HG02571 (cell line): Measurements from ENCODE around the gene RAB8B.

Experiments used
- ATAC-seq: cut with Tn5 transposase; IDR thresholded peaks from one replicate; pipeline ENCODE4 v1.9.1; 2021; ENCODE audit warnings: mild to moderate bottlenecking, moderate library complexity; ENCODE audit not compliant: unreplicated experiment

The RAB8B gene

GRCh38 chr15:63260791-63261190 is 71.4 kb downstream of the RAB8B start:
- no peak for ATAC-seq

- ATAC-seq, result no peak
Measured at GRCh38 chr15:63261311-63261710, 71.9 kb downstream of the RAB8B start.

GRCh38 chr15:63263519-63263918 is 74.1 kb downstream of the RAB8B start:
- no peak for ATAC-seq

- no peak for ATAC-seq
Measured at GRCh38 chr15:63264688-63265293, 75.4 kb downstream of the RAB8B start.

GRCh38 chr15:63274427-63274826 is 85.0 kb downstream of the RAB8B start:
- ATAC-seq, result no peak

- ATAC-seq, result no peak
Measured at GRCh38 chr15:63276342-63277037, 87.1 kb downstream of the RAB8B start.

GRCh38 chr15:63277038-63277892 is 87.9 kb downstream of the RAB8B start, which contains the start of gene APH1B:
APH1B (plus strand) TSS chr15:63277605; CDS start chr15:63277624, 19 bp downstream.
- ATAC-seq, result peak; percentile 67

GRCh38 chr15:63277893-63278456 is 88.6 kb downstream of the RAB8B start:
- no peak for ATAC-seq

- no peak for ATAC-seq
Measured at GRCh38 chr15:63283126-63283525, 93.7 kb downstream of the RAB8B start.

GRCh38 chr15:63284335-63284734 is 94.9 kb downstream of the RAB8B start:
- ATAC-seq, result no peak

- no peak for ATAC-seq
Measured at GRCh38 chr15:63287109-63287508, 97.7 kb downstream of the RAB8B start.

GRCh38 chr15:63288342-63288741 is 98.9 kb downstream of the RAB8B start:
- no peak for ATAC-seq

- no peak for ATAC-seq
Measured at GRCh38 chr15:63288778-63289378, 99.5 kb downstream of the RAB8B start.

GRCh38 chr15:63291507-63291906 is 102.1 kb downstream of the RAB8B start:
- ATAC-seq, result no peak

- no peak for ATAC-seq
Measured at GRCh38 chr15:63292241-63292640, 102.8 kb downstream of the RAB8B start.

GRCh38 chr15:63292771-63293170 is 103.4 kb downstream of the RAB8B start:
- ATAC-seq, result no peak

- no peak for ATAC-seq
Measured at GRCh38 chr15:63294359-63294758, 105.0 kb downstream of the RAB8B start.

- ATAC-seq, result no peak
Measured at GRCh38 chr15:63295341-63295740, 105.9 kb downstream of the RAB8B start.

GRCh38 chr15:63296195-63296594 is 106.8 kb downstream of the RAB8B start:
- ATAC-seq, result no peak

GRCh38 chr15:63299943-63300575 is 110.7 kb downstream of the RAB8B start:
- no peak for ATAC-seq
